Karpas-422 (cell line): ENCODE measurements around the gene ABHD12. TPM values are rescaled to one million over a fixed set of nuclear protein-coding genes. Genes with fewer than 3 reads are reported as not detected.
A peak's percentile ranks its signal among the peaks of the same experiment; 100 is the strongest.

Experiments used
- DNase-seq: peaks from one replicate; pipeline ENCODE4 v3.0.0-alpha.2; 2015
- H2AFZ ChIP-seq: fragments of 200-600 bp; sonication (generic); 2 replicates; pipeline ENCODE4 v1.6.1; 2014; ENCODE audit warnings: antibody characterized with exemption, low read length, mixed read lengths
- H3K27ac ChIP-seq: fragments of 200-600 bp; sonication (generic); 2 replicates; pipeline ENCODE4 v1.5.1; 2014; ENCODE audit warnings: mild to moderate bottlenecking, low read length, moderate library complexity
- H3K27me3 ChIP-seq: fragments of 200-600 bp; sonication (generic); 2 replicates; pipeline ENCODE4 v1.6.1; 2014; ENCODE audit warnings: low read length, mixed read lengths
- H3K36me3 ChIP-seq: fragments of 200-600 bp; sonication (generic); 2 replicates; pipeline ENCODE4 v1.6.1; 2014; ENCODE audit warnings: low read length, mixed read lengths; ENCODE audit not compliant: insufficient read depth
- H3K4me1 ChIP-seq: fragments of 200-600 bp; sonication (generic); 2 replicates; pipeline ENCODE4 v1.6.1; 2014; ENCODE audit warnings: mild to moderate bottlenecking, low read length, mixed read lengths
- H3K4me2 ChIP-seq: fragments of 200-600 bp; sonication (generic); 2 replicates; pipeline ENCODE4 v1.6.1; 2014; ENCODE audit warnings: low read length, low read depth, mild to moderate bottlenecking; ENCODE audit not compliant: poor library complexity, severe bottlenecking
- H3K4me3 ChIP-seq: fragments of 200-600 bp; sonication (generic); 2 replicates; pipeline ENCODE4 v1.5.1; 2014; ENCODE audit warnings: mild to moderate bottlenecking, antibody characterized with exemption, low read length, mixed read lengths
- H3K79me2 ChIP-seq: fragments of 200-600 bp; sonication (generic); 2 replicates; pipeline ENCODE4 v1.6.1; 2014; ENCODE audit warnings: mild to moderate bottlenecking, low read length, mixed read lengths
- H3K9ac ChIP-seq: fragments of 200-600 bp; sonication (generic); 2 replicates; pipeline ENCODE4 v1.6.0; 2014; ENCODE audit warnings: low read length
- H3K9me2 ChIP-seq: fragments of 200-600 bp; sonication (generic), shearing (Covaris generic); replicated peaks from 2 replicates; pipeline ENCODE4 v1.6.0; 2014; ENCODE audit warnings: mild to moderate bottlenecking, low read length, moderate library complexity; ENCODE audit not compliant: insufficient read depth
- H3K9me3 ChIP-seq: fragments of 300-700, 200-600 bp; sonication (generic); 2 replicates; pipeline ENCODE4 v1.6.1; 2014; ENCODE audit warnings: low read length, mixed read lengths
- H4K20me1 ChIP-seq: fragments of 200-600 bp; sonication (generic); 2 replicates; pipeline ENCODE4 v1.6.1; 2014; ENCODE audit warnings: mild to moderate bottlenecking, antibody characterized with exemption, low read length, low read depth; ENCODE audit not compliant: insufficient read depth
- total RNA-seq: library from RNA; depleted of rRNA; stranded (reverse); fragments of >200 nt; shearing (Covaris generic); gene quantifications from 2 replicates; pipeline ENCODE4 v1.2.3, GENCODE V29; 2014; ENCODE audit warnings: low replicate concordance

ABHD12 gene
- total RNA-seq, 1 experiment from 2014 or later = 26.1 TPM

GRCh38 chr20:25285856-25286798 lies 104.5 kb downstream of the ABHD12 start:
- Histone ChIP-seq H4K20me1 (peaks cover 29% of the 10 kb centered on the region; the same call in 1 of the 2 replicates), H3K36me3 (peaks cover 60% of the 10 kb centered on the region), H3K9me2 (no peaks in the 10 kb centered on the region), H3K9me3 (no peaks in the 10 kb centered on the region), H3K4me1 (peaks cover 14% of the 10 kb centered on the region), H2AFZ (no peak overlapping the region), H3K9ac (no peak overlapping the region), H3K4me2 (no peak overlapping the region), H3K4me3 (no peak overlapping the region), H3K79me2 (no peaks in the 10 kb centered on the region), H3K27ac (no peak overlapping the region), H3K27me3 (no peaks in the 10 kb centered on the region)
- no peak for DNase-seq

- no peak overlapping the region for H3K27ac ChIP-seq
- peaks cover 63% of the 10 kb centered on the region for H3K36me3 ChIP-seq
- no peak overlapping the region for H3K9ac ChIP-seq
- no peak for DNase-seq
- no peak overlapping the region for H3K4me2 ChIP-seq
- H4K20me1 ChIP-seq = peaks cover 39% of the 10 kb centered on the region; the same call in 1 of the 2 replicates
- no peak overlapping the region for H2AFZ ChIP-seq
- no peaks in the 10 kb centered on the region for H3K9me2 ChIP-seq
- no peaks in the 10 kb centered on the region for H3K79me2 ChIP-seq
- H3K9me3 ChIP-seq = no peaks in the 10 kb centered on the region
- H3K4me1 ChIP-seq = peaks cover 23% of the 10 kb centered on the region
- H3K4me3 ChIP-seq = no peak overlapping the region
- no peaks in the 10 kb centered on the region for H3K27me3 ChIP-seq
These were observed 105.5 kb downstream of the ABHD12 start for GRCh38 chr20:25285091-25285647.

GRCh38 chr20:25284131-25284601 lies 106.5 kb downstream of the ABHD12 start:
- Histone ChIP-seq H3K4me3 (no peak overlapping the region), H3K4me1 (peaks cover 29% of the 10 kb centered on the region), H3K4me2 (no peak overlapping the region), H3K9ac (no peak overlapping the region), H3K9me3 (no peaks in the 10 kb centered on the region), H3K79me2 (no peaks in the 10 kb centered on the region), H2AFZ (no peak overlapping the region), H4K20me1 (peaks cover 39% of the 10 kb centered on the region; the same call in 1 of the 2 replicates), H3K27ac (no peak overlapping the region), H3K9me2 (no peaks in the 10 kb centered on the region), H3K27me3 (no peaks in the 10 kb centered on the region), H3K36me3 (peaks cover 53% of the 10 kb centered on the region)
- no peak for DNase-seq

- H3K9me3 ChIP-seq = no peaks in the 10 kb centered on the region
- H3K9ac ChIP-seq = no peak overlapping the region
- H3K36me3 ChIP-seq = peaks cover 47% of the 10 kb centered on the region
- no peak overlapping the region for H3K27ac ChIP-seq
- H2AFZ ChIP-seq = no peak overlapping the region
- no peaks in the 10 kb centered on the region for H3K27me3 ChIP-seq
- H4K20me1 ChIP-seq = peaks cover 37% of the 10 kb centered on the region; the same call in 1 of the 2 replicates
- H3K4me2 ChIP-seq = no peak overlapping the region
- H3K4me3 ChIP-seq = no peak overlapping the region
- no peak for DNase-seq
- H3K79me2 ChIP-seq = no peaks in the 10 kb centered on the region
- peaks cover 29% of the 10 kb centered on the region for H3K4me1 ChIP-seq
- no peaks in the 10 kb centered on the region for H3K9me2 ChIP-seq
These were observed 107.2 kb downstream of the ABHD12 start for GRCh38 chr20:25283221-25283951.

GRCh38 chr20:25282796-25283195 lies 107.8 kb downstream of the ABHD12 start:
- Histone ChIP-seq H2AFZ (no peak overlapping the region), H3K9me2 (no peaks in the 10 kb centered on the region), H3K27ac (peak overlapping the region; percentile 86), H3K9me3 (no peaks in the 10 kb centered on the region), H3K27me3 (no peaks in the 10 kb centered on the region), H3K4me2 (no peak overlapping the region), H3K36me3 (peaks cover 46% of the 10 kb centered on the region), H4K20me1 (peaks cover 42% of the 10 kb centered on the region; the same call in 1 of the 2 replicates), H3K79me2 (no peaks in the 10 kb centered on the region), H3K9ac (no peak overlapping the region), H3K4me3 (no peak overlapping the region), H3K4me1 (peaks cover 29% of the 10 kb centered on the region)
- no peak for DNase-seq

- peak overlapping the region; percentile 86 for H3K27ac ChIP-seq
- no peaks in the 10 kb centered on the region for H3K9me3 ChIP-seq
- no peaks in the 10 kb centered on the region for H3K9me2 ChIP-seq
- no peaks in the 10 kb centered on the region for H3K27me3 ChIP-seq
- peak overlapping the region; percentile 38; the same call in 1 of the 2 replicates for H3K9ac ChIP-seq
- no peak overlapping the region for H3K4me2 ChIP-seq
- H4K20me1 ChIP-seq = peaks cover 44% of the 10 kb centered on the region; the same call in 1 of the 2 replicates
- DNase-seq = no peak
- no peaks in the 10 kb centered on the region for H3K79me2 ChIP-seq
- H3K36me3 ChIP-seq = peaks cover 46% of the 10 kb centered on the region
- H3K4me3 ChIP-seq = no peak overlapping the region
- H2AFZ ChIP-seq = no peak overlapping the region
- H3K4me1 ChIP-seq = peaks cover 29% of the 10 kb centered on the region
These were observed 108.4 kb downstream of the ABHD12 start for GRCh38 chr20:25282034-25282781.

DNA sequence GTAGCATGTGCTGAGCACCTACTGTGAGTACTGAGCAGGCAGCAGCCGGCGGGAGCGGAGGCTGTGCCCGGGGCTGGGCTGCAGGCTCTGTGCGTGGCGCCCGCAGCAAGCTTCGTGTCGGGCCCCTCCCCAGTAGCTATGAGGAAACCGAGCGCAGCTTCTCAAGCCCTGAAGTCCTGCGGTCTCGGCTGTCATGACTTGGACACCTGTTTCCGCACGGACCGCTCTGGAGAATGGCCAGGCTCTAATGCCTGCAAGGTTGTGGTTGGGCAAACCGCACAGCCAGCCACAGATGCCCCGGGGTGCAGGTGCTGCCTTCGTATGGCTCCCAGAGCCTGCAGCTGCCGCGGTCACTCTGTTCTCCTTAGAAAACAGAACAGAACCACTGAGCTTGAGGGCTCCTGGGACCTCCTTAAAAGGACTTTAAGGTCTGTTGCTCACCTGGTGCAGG lies 109.1 kb downstream of the ABHD12 start:
- H3K27me3 ChIP-seq = no peaks in the 10 kb centered on the region
- no peaks in the 10 kb centered on the region for H3K9me3 ChIP-seq
- no peaks in the 10 kb centered on the region for H3K9me2 ChIP-seq
- H3K36me3 ChIP-seq = peaks cover 39% of the 10 kb centered on the region
- peak; percentile 84 for DNase-seq
- H3K27ac ChIP-seq = peak overlapping the region; percentile 86
- H3K4me2 ChIP-seq = peak overlapping the region; percentile 35
- peaks cover 50% of the 10 kb centered on the region; the same call in 1 of the 2 replicates for H4K20me1 ChIP-seq
- H3K9ac ChIP-seq = peak overlapping the region; percentile 11; the same call in 1 of the 2 replicates
- no peak overlapping the region for H2AFZ ChIP-seq
- H3K4me1 ChIP-seq = peaks cover 29% of the 10 kb centered on the region
- no peak overlapping the region for H3K4me3 ChIP-seq
- H3K79me2 ChIP-seq = no peaks in the 10 kb centered on the region
